Measurements from ENCODE around the gene ADAMTS3. TPM values are rescaled to one million over a fixed set of nuclear protein-coding genes. Genes with fewer than 3 reads are reported as not detected.

The ADAMTS3 gene
- total RNA-seq, 1 donor from 2014 or later = 0.89 TPM

- Mint-ChIP-seq H3K4me1 (ENCODE audit: low read depth) (peaks cover 4% of the 10 kb centered on the region), H3K27ac (no peak overlapping the region), H3K4me3 (ENCODE audit: low read depth) (no peak overlapping the region), H3K9me3 (ENCODE audit: low read depth) (peaks cover 18% of the 10 kb centered on the region), H3K27me3 (no peaks in the 10 kb centered on the region), H3K36me3 (ENCODE audit: insufficient read depth) (no peaks in the 10 kb centered on the region)
- no peak for TF ChIP-seq CTCF (IDR thresholded peaks at IDR 0.05; ENCODE audit: unreplicated experiment)
- DNase-seq (ENCODE audit: low spot score, unreplicated experiment) = no peak
Observed at GRCh38 chr4:72473434-72473900, 95.6 kb downstream of the ADAMTS3 start.

GRCh38 chr4:72471816-72472215, 97.2 kb downstream of the ADAMTS3 start:
- Mint-ChIP-seq H3K4me1 (ENCODE audit: low read depth) (peaks cover 4% of the 10 kb centered on the region), H3K4me3 (ENCODE audit: low read depth) (no peak overlapping the region), H3K36me3 (ENCODE audit: insufficient read depth) (no peaks in the 10 kb centered on the region), H3K9me3 (ENCODE audit: low read depth) (peaks cover 11% of the 10 kb centered on the region), H3K27me3 (no peaks in the 10 kb centered on the region), H3K27ac (no peak overlapping the region)
- no peak for TF ChIP-seq CTCF (IDR thresholded peaks at IDR 0.05; ENCODE audit: unreplicated experiment)
- DNase-seq (ENCODE audit: low spot score, unreplicated experiment) = no peak

- no peaks in the 10 kb centered on the region for H3K36me3 Mint-ChIP-seq (ENCODE audit: insufficient read depth)
- TF ChIP-seq CTCF (IDR thresholded peaks at IDR 0.05; ENCODE audit: unreplicated experiment) = peak; percentile 75
- H3K4me3 Mint-ChIP-seq (ENCODE audit: low read depth) = no peak overlapping the region
Observed at GRCh38 chr4:72468904-72469502, 100.0 kb downstream of the ADAMTS3 start.

GRCh38 chr4:72467633-72468032, 101.4 kb downstream of the ADAMTS3 start:
- Mint-ChIP-seq H3K4me3 (ENCODE audit: low read depth) (no peak overlapping the region), H3K36me3 (ENCODE audit: insufficient read depth) (no peaks in the 10 kb centered on the region), H3K27ac (no peak overlapping the region), H3K4me1 (ENCODE audit: low read depth) (no peaks in the 10 kb centered on the region), H3K27me3 (no peaks in the 10 kb centered on the region), H3K9me3 (ENCODE audit: low read depth) (no peaks in the 10 kb centered on the region)
- DNase-seq (ENCODE audit: low spot score, unreplicated experiment) = no peak
- no peak for TF ChIP-seq CTCF (IDR thresholded peaks at IDR 0.05; ENCODE audit: unreplicated experiment)

More at GRCh38 chr4:72468904-72469502, 100.0 kb downstream of the ADAMTS3 start:
- Mint-ChIP-seq H3K27me3 (no peaks in the 10 kb centered on the region), H3K9me3 (ENCODE audit: low read depth) (peaks cover 3% of the 10 kb centered on the region), H3K4me1 (ENCODE audit: low read depth) (no peaks in the 10 kb centered on the region), H3K27ac (no peak overlapping the region)
- no peak for DNase-seq (ENCODE audit: low spot score, unreplicated experiment)

DNA sequence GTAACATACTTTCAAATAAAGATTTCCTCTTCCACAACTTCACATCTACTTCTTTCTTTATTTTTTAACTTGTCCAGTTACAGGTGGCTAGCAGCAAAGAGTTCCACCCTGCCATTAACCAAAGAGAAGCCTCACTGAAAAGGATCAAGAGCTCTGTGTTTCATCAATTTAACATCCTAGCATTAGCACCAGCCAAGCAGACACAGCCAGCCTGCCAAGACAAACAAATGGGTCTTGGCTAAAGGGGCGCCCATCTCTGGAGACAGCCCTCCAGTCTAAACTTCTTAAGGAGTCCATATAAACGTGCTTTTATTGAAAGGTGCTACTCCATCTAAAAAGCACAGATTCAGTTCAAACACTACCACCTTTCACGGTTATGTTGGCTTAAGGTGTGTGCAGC, 105.3 kb downstream of the ADAMTS3 start:
- H3K4me1 Mint-ChIP-seq (ENCODE audit: low read depth) = peaks cover 1% of the 10 kb centered on the region
- no peak for DNase-seq (ENCODE audit: low spot score, unreplicated experiment)
- H3K27me3 Mint-ChIP-seq = no peaks in the 10 kb centered on the region
- no peaks in the 10 kb centered on the region for H3K9me3 Mint-ChIP-seq (ENCODE audit: low read depth)
- H3K27ac Mint-ChIP-seq = no peak overlapping the region
- H3K4me3 Mint-ChIP-seq (ENCODE audit: low read depth) = no peak overlapping the region
- H3K36me3 Mint-ChIP-seq (ENCODE audit: insufficient read depth) = no peaks in the 10 kb centered on the region
- TF ChIP-seq CTCF (IDR thresholded peaks at IDR 0.05; ENCODE audit: unreplicated experiment) = no peak

Measured in progenitor cell of endocrine pancreas (in vitro differentiated cells).